EL (cell line): ENCODE results near the gene RAI2.
A peak's percentile ranks its signal among the peaks of the same experiment; 100 is the strongest.
"Not testable (repeated sequence)": the region's sequence is repeated elsewhere in the genome, so short reads cannot be mapped to it uniquely, and the experiment has no call there.

Experiments used
- DNase-seq: peaks from one replicate; pipeline ENCODE4 v3.0.0-alpha.2; 2016

Gene RAI2

GRCh38 chrX:17826609-17827496, 34.2 kb downstream of the RAI2 start:
- DNase-seq: peak; percentile 4

- DNase-seq: no peak
These were observed 36.1 kb downstream of the RAI2 start for GRCh38 chrX:17824980-17825379.

GRCh38 chrX:17822351-17822750, 38.7 kb downstream of the RAI2 start:
- peak; percentile 3 for DNase-seq

GRCh38 chrX:17820100-17820499, 41.0 kb downstream of the RAI2 start:
- DNase-seq: no peak

GRCh38 chrX:17818726-17819125, 42.4 kb downstream of the RAI2 start:
- DNase-seq: no peak

GRCh38 chrX:17817251-17817650, 43.8 kb downstream of the RAI2 start:
- DNase-seq: no peak

GRCh38 chrX:17814557-17814956, 46.5 kb downstream of the RAI2 start:
- DNase-seq: peak; percentile 37

GRCh38 chrX:17814059-17814458, 47.0 kb downstream of the RAI2 start:
- DNase-seq: no peak

GRCh38 chrX:17813277-17813676, 47.8 kb downstream of the RAI2 start:
- no peak for DNase-seq

- DNase-seq: no peak
These were observed 48.3 kb downstream of the RAI2 start for GRCh38 chrX:17812763-17813162.

GRCh38 chrX:17809984-17810383, 51.1 kb downstream of the RAI2 start:
- DNase-seq: no peak

GRCh38 chrX:17809273-17809672, 51.8 kb downstream of the RAI2 start:
- no peak for DNase-seq

- no peak for DNase-seq
These were observed 56.0 kb downstream of the RAI2 start for GRCh38 chrX:17805120-17805519.

GRCh38 chrX:17803449-17803848, 57.6 kb downstream of the RAI2 start:
- no peak for DNase-seq

- no peak for DNase-seq
These were observed 58.3 kb downstream of the RAI2 start for GRCh38 chrX:17802756-17803155.

- DNase-seq: no peak
These were observed 59.7 kb downstream of the RAI2 start for GRCh38 chrX:17801431-17801830.

GRCh38 chrX:17798921-17799320, 62.2 kb downstream of the RAI2 start:
- no peak for DNase-seq

- DNase-seq: no peak
These were observed 68.3 kb downstream of the RAI2 start for GRCh38 chrX:17792826-17793225.

GRCh38 chrX:17788956-17789562, 72.0 kb downstream of the RAI2 start:
- DNase-seq: no peak

- DNase-seq: peak; percentile 24
These were observed 72.7 kb downstream of the RAI2 start for GRCh38 chrX:17788439-17788838.

GRCh38 chrX:17787557-17787956, 73.5 kb downstream of the RAI2 start:
- no peak for DNase-seq

- not testable (repeated sequence) for DNase-seq
These were observed 74.3 kb downstream of the RAI2 start for GRCh38 chrX:17786554-17787347.

- DNase-seq: no peak
These were observed 81.7 kb downstream of the RAI2 start for GRCh38 chrX:17779434-17779833.

- DNase-seq: no peak
These were observed 82.1 kb downstream of the RAI2 start for GRCh38 chrX:17778997-17779396.
